Activated T-cell treated with anti-CD3 and anti-CD28 coated beads, Interleukin-2, amount 50 U/mL, for 4 hours (primary cell): ENCODE results near the gene KAT5. TPM values are rescaled to one million over a fixed set of nuclear protein-coding genes. Genes with fewer than 3 reads are reported as not detected.
A peak's percentile ranks its signal among the peaks of the same experiment; 100 is the strongest.
"Not testable (repeated sequence)": the region's sequence is repeated elsewhere in the genome, so short reads cannot be mapped to it uniquely, and the experiment has no call there.

Experiments used
- ATAC-seq, 2 donors: fragments of 200-7000 bp; cut with Tn5 transposase; one replicate each; pipeline ENCODE4 v1.10.0; 2021
- DNase-seq: peaks from one replicate; pipeline ENCODE4 v3.0.0-alpha.2; 2020
- H3K27me3 Mint-ChIP-seq: one replicate; pipeline ENCODE4 v1.8.0; 2021; ENCODE audit warnings: low read depth, mixed read lengths
- H3K36me3 Mint-ChIP-seq: one replicate; pipeline ENCODE4 v1.8.0; 2022; ENCODE audit warnings: mixed read lengths; ENCODE audit not compliant: insufficient read depth
- H3K4me1 Mint-ChIP-seq: one replicate; pipeline ENCODE4 v1.8.0; 2021; ENCODE audit warnings: low read depth, mixed read lengths
- H3K4me3 Mint-ChIP-seq: one replicate; pipeline ENCODE4 v1.8.0; 2021; ENCODE audit warnings: mild to moderate bottlenecking, moderate library complexity, mixed read lengths
- H3K9me3 Mint-ChIP-seq: one replicate; pipeline ENCODE4 v1.8.0; 2021; ENCODE audit warnings: mixed read lengths
- total RNA-seq, 3 donors: library from RNA; stranded (reverse); gene quantifications; one replicate each; pipeline ENCODE4 v1.2.1, GENCODE V29; 2021

KAT5 gene
- total RNA-seq, 3 donors from 2014 or later: 81.7 to 96.5 (median 85.1) TPM

GRCh38 chr11:65718531-65718930 is 6.5 kb downstream of the KAT5 start:
- Mint-ChIP-seq H3K4me3 (peak overlapping the region; percentile 95), H3K4me1 (peaks cover 31% of the 10 kb centered on the region), H3K9me3 (no peaks in the 10 kb centered on the region), H3K27me3 (no peaks in the 10 kb centered on the region), H3K36me3 (peaks cover 36% of the 10 kb centered on the region)
- no peak for DNase-seq
- ATAC-seq: no peak

GRCh38 chr11:65718964-65719492 is 7.0 kb downstream of the KAT5 start:
- ATAC-seq (no peak), DNase-seq (no peak)
- Mint-ChIP-seq H3K9me3 (no peaks in the 10 kb centered on the region), H3K4me3 (peak overlapping the region; percentile 95), H3K36me3 (peaks cover 31% of the 10 kb centered on the region), H3K27me3 (no peaks in the 10 kb centered on the region), H3K4me1 (peaks cover 28% of the 10 kb centered on the region)

GRCh38 chr11:65719871-65720210 is 7.8 kb downstream of the KAT5 start:
- Mint-ChIP-seq H3K36me3 (peaks cover 27% of the 10 kb centered on the region), H3K9me3 (no peaks in the 10 kb centered on the region), H3K4me1 (peaks cover 24% of the 10 kb centered on the region), H3K4me3 (peak overlapping the region; percentile 95), H3K27me3 (no peaks in the 10 kb centered on the region)
- DNase-seq (no peak), ATAC-seq (peak; percentile 21 to 23)

GRCh38 chr11:65720211-65720934 is 8.3 kb downstream of the KAT5 start, which contains the start of gene RNASEH2C:
RNASEH2C (minus strand) TSS chr11:65720798; CDS start chr11:65720758, 40 bp downstream.
- ATAC-seq: peak; percentile 91 to 92
- DNase-seq: peak; percentile 64
- peak within 1 kb of the TSS; percentile 95 for H3K4me3 Mint-ChIP-seq
- no peaks in the 10 kb centered on the region for H3K27me3 Mint-ChIP-seq
- peaks cover 24% of the 10 kb centered on the region for H3K4me1 Mint-ChIP-seq
- H3K36me3 Mint-ChIP-seq: peaks cover 22% of the 10 kb centered on the region
- H3K9me3 Mint-ChIP-seq: no peaks in the 10 kb centered on the region

- Mint-ChIP-seq H3K4me3 (no peak overlapping the region), H3K36me3 (peaks cover 14% of the 10 kb centered on the region), H3K4me1 (peaks cover 24% of the 10 kb centered on the region), H3K9me3 (no peaks in the 10 kb centered on the region), H3K27me3 (peaks cover 2% of the 10 kb centered on the region)
- DNase-seq: no peak
- no peak for ATAC-seq
Measured at GRCh38 chr11:65722261-65722660, 10.2 kb downstream of the KAT5 start.

GRCh38 chr11:65726660-65727059 is 14.6 kb downstream of the KAT5 start:
- Mint-ChIP-seq H3K36me3 (no peaks in the 10 kb centered on the region), H3K4me1 (no peaks in the 10 kb centered on the region), H3K4me3 (no peak overlapping the region), H3K27me3 (peaks cover 7% of the 10 kb centered on the region), H3K9me3 (no peaks in the 10 kb centered on the region)
- ATAC-seq (no peak), DNase-seq (no peak)

GRCh38 chr11:65727865-65728264 is 15.8 kb downstream of the KAT5 start:
- H3K4me1 Mint-ChIP-seq: no peaks in the 10 kb centered on the region
- no peaks in the 10 kb centered on the region for H3K36me3 Mint-ChIP-seq
- H3K4me3 Mint-ChIP-seq: no peak overlapping the region
- ATAC-seq (no peak), DNase-seq (no peak)
- peaks cover 13% of the 10 kb centered on the region for H3K27me3 Mint-ChIP-seq
- H3K9me3 Mint-ChIP-seq: no peaks in the 10 kb centered on the region

- H3K4me1 Mint-ChIP-seq: no peaks in the 10 kb centered on the region
- no peaks in the 10 kb centered on the region for H3K36me3 Mint-ChIP-seq
- H3K4me3 Mint-ChIP-seq: no peak overlapping the region
- H3K9me3 Mint-ChIP-seq: no peaks in the 10 kb centered on the region
- peaks cover 18% of the 10 kb centered on the region for H3K27me3 Mint-ChIP-seq
- ATAC-seq (no peak), DNase-seq (no peak)
Measured at GRCh38 chr11:65730461-65730860, 18.4 kb downstream of the KAT5 start.

- ATAC-seq, H3K4me3 Mint-ChIP-seq, H3K9me3 Mint-ChIP-seq, DNase-seq, H3K4me1 Mint-ChIP-seq, H3K36me3 Mint-ChIP-seq: not testable (repeated sequence)
- peaks cover 19% of the 10 kb centered on the region for H3K27me3 Mint-ChIP-seq
Measured at GRCh38 chr11:65735111-65735510, 23.1 kb downstream of the KAT5 start.

GRCh38 chr11:65736810-65737209 is 24.8 kb downstream of the KAT5 start:
- Mint-ChIP-seq H3K36me3 (no peaks in the 10 kb centered on the region), H3K4me1 (no peaks in the 10 kb centered on the region), H3K4me3 (no peak overlapping the region), H3K27me3 (peaks cover 21% of the 10 kb centered on the region), H3K9me3 (no peaks in the 10 kb centered on the region)
- ATAC-seq: no peak
- no peak for DNase-seq

GRCh38 chr11:65739022-65739421 is 27.0 kb downstream of the KAT5 start:
- DNase-seq (no peak), ATAC-seq (no peak)
- Mint-ChIP-seq H3K4me3 (no peak overlapping the region), H3K36me3 (no peaks in the 10 kb centered on the region), H3K9me3 (no peaks in the 10 kb centered on the region), H3K4me1 (no peaks in the 10 kb centered on the region), H3K27me3 (peaks cover 12% of the 10 kb centered on the region)

- Mint-ChIP-seq H3K27me3 (peaks cover 12% of the 10 kb centered on the region), H3K4me3 (no peak overlapping the region), H3K4me1 (no peaks in the 10 kb centered on the region), H3K36me3 (no peaks in the 10 kb centered on the region), H3K9me3 (no peaks in the 10 kb centered on the region)
- no peak for ATAC-seq
- DNase-seq: no peak
Measured at GRCh38 chr11:65741185-65741584, 29.1 kb downstream of the KAT5 start.

- H3K36me3 Mint-ChIP-seq: no peaks in the 10 kb centered on the region
- ATAC-seq: no peak
Measured at GRCh38 chr11:65742353-65742752, 30.3 kb downstream of the KAT5 start.

GRCh38 chr11:65743681-65744025 is 31.6 kb downstream of the KAT5 start:
- Mint-ChIP-seq H3K9me3 (no peaks in the 10 kb centered on the region), H3K4me1 (no peaks in the 10 kb centered on the region), H3K36me3 (no peaks in the 10 kb centered on the region), H3K27me3 (peaks cover 7% of the 10 kb centered on the region), H3K4me3 (no peak overlapping the region)
- ATAC-seq: no peak
- DNase-seq: no peak

More at GRCh38 chr11:65742353-65742752, 30.3 kb downstream of the KAT5 start:
- Mint-ChIP-seq H3K27me3 (peaks cover 12% of the 10 kb centered on the region), H3K9me3 (no peaks in the 10 kb centered on the region), H3K4me1 (no peaks in the 10 kb centered on the region), H3K4me3 (no peak overlapping the region)
- DNase-seq: no peak

GRCh38 chr11:65744026-65744698 is 32.1 kb downstream of the KAT5 start:
- no peaks in the 10 kb centered on the region for H3K36me3 Mint-ChIP-seq
- H3K9me3 Mint-ChIP-seq: no peaks in the 10 kb centered on the region
- H3K27me3 Mint-ChIP-seq: peaks cover 7% of the 10 kb centered on the region
- H3K4me3 Mint-ChIP-seq: no peak overlapping the region
- DNase-seq (no peak), ATAC-seq (peak in 1 of 2 donors; percentile 35)
- H3K4me1 Mint-ChIP-seq: no peaks in the 10 kb centered on the region
